DND-41 (cell line): ENCODE data around the gene APBB1IP.

Source experiments
- CTCF ChIP-seq: IDR thresholded peaks from 2 replicates; pipeline ENCODE4 v1.5.1; 2012; ENCODE audit warnings: borderline replicate concordance, low read length, moderate library complexity, mild to moderate bottlenecking; ENCODE audit not compliant: poor library complexity, severe bottlenecking; ENCODE audit errors: extremely low read depth
- EZH2 ChIP-seq: IDR thresholded peaks from 3 replicates; pipeline ENCODE4 v1.6.1; 2012; ENCODE audit warnings: borderline replicate concordance, low read depth, mild to moderate bottlenecking, moderate library complexity, low read length, inconsistent platforms; ENCODE audit not compliant: severe bottlenecking

GRCh38 chr10:26573674-26574073 lies 135.5 kb downstream of the APBB1IP start:
- TF ChIP-seq CTCF (peak; percentile 29), EZH2 (no peak)
